Retina (tissue), 1 donor: ENCODE measurements around the gene SLIT3.
"Not testable (repeated sequence)": the region's sequence is repeated elsewhere in the genome, so short reads cannot be mapped to it uniquely, and the experiment has no call there.

Experiments used
- DNase-seq: peaks from one replicate; pipeline ENCODE4 v3.0.0-alpha.2; 2016

The SLIT3 gene

DNA sequence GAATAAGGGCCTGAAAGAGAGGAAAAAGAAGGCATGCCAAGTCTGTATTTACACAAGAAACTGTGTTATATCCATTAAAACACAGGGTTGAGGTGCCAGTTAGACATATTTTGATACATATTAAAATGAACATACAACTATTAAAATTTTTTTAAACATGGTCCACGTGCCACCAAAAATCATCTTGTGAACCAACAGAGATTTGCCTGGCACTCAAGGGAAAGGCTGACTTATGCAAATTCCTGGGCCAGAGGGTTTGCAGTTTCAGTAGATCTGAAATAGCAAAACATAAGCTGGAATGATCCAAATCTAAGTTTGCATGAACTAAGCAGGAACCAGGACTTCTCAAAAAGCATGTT lies 168.7 kb downstream of the SLIT3 start:
- no peak for DNase-seq

DNA sequence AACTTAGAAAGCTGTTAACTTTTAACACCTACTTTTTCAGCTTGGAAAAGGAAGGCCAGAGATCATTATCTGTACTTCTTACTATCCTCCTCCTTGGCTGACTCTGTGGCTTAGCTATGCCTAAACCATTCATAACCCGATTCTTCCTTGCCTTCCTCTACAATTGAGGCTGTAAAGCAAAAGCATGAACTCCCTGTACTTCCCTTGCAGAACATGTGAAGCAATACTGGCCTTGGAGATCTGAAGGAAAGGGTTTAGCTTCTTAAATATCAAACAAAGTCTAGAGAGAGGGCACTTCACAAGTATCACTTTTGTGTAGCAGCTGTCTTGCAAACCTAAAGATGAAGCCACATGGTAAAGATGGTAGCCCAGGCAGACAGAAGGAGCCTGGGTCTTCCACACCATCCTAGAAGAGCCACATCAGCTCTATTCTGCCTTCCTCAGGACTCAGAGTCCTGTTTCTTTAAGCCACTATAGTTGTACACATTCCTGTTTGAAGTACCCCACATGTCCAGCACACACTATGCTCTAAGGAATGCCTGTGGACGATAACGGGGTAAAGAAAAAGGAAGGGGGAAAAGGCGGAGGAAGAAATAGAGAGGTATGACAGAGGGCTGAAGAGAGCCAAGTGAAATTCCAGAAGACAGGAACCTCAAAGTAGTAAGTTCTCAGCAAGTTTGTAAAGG lies 169.2 kb downstream of the SLIT3 start:
- no peak for DNase-seq

DNA sequence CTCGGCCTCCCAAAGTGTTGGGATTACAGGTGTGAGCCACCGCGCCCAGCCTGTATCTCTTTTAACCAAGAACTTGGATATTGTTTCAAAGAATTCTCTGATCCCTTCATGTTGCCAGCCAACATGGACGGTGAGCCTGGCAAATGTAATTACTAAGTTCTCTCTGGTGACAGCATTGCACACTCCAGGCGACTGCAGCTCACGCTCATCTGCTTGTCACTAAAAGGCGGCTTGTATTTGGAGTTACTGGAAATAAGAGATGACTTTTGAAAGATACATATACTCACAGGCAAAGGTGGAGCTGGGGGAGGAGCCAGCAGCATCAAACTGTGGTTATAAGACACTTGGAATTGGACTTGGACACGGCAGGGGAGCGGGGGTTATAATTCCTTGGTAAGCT lies 172.3 kb downstream of the SLIT3 start:
- DNase-seq: no peak

DNA sequence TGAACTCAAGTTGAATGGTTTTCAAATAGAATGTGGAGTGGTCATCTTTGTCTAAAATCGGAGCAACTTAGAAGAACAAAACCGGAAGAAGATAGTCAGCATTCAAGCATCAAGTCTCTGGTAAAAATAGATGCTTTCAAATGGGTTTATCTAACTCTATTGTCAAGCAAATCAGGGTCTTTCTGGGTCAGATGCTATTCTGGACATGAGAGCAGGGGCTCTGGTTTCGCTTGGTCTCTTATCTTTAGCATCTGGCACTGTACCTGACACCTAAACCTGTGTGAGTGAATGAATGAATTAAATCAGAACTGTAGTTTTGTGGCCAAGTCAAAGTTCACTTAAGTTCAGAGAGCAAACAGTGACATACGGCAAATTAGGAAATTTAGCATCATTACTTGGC lies 173.5 kb downstream of the SLIT3 start:
- no peak for DNase-seq

DNA sequence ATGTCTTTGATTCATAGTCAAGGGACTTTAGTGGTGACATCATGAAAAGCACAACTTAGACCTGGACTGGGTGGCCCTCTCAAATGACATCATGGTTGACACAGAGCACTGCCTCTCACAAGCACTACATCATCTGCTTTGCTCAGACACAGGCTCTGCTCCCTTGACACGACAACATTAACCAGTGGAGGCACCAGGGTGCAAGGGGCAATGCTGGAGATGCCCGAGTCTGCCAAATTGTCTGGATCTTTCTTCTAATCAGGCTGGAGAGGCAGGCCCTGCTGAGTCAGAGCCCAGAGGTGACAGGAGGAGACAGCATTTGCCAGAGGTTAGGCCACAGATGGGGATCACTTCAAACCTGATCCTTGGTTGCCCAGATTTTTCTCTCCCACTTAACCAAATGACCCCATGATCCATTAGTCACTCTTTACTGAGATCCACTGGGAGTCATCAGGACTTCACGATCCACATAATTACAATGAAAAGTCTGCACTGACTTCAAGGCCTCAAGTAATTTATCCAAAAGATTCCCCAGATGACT lies 174.4 kb downstream of the SLIT3 start:
- DNase-seq: no peak

DNA sequence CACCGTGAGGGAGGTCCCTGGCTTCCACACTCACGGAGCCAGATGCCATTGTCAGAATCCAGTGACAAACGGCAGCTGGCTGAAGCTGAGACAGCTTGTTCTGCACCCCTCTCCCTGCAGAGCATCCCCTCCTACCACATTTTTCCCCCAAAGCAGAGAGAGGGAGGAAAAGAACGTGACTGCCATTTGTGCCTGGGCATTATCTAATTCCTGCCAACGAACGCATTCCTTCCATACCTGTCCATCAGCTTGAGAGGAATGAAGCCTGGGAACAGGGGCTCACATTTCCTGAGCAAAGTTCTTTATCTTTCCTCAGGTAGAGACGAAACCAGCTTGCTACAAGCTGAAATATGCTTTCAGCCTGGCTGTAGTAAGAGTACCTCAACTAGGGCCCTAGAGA lies 175.4 kb downstream of the SLIT3 start:
- DNase-seq: no peak

DNA sequence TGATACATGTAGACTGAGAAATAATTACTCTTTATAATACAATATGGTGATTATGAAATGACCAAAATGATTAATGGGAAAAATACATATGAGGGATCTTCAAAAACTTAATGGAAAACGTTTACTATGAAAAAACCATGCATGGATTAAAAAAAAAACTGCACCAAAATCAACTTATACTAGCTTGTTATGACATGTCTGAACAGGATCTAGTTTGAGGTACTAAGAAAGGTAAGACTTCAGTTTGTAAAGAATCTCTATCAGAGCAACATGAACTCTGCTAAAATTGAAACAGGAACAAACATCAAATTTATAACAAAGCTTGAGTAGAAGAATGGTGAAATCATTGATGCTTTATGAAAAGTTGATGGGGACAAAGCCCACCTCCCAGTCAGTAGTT lies 178.0 kb downstream of the SLIT3 start:
- DNase-seq: no peak

DNA sequence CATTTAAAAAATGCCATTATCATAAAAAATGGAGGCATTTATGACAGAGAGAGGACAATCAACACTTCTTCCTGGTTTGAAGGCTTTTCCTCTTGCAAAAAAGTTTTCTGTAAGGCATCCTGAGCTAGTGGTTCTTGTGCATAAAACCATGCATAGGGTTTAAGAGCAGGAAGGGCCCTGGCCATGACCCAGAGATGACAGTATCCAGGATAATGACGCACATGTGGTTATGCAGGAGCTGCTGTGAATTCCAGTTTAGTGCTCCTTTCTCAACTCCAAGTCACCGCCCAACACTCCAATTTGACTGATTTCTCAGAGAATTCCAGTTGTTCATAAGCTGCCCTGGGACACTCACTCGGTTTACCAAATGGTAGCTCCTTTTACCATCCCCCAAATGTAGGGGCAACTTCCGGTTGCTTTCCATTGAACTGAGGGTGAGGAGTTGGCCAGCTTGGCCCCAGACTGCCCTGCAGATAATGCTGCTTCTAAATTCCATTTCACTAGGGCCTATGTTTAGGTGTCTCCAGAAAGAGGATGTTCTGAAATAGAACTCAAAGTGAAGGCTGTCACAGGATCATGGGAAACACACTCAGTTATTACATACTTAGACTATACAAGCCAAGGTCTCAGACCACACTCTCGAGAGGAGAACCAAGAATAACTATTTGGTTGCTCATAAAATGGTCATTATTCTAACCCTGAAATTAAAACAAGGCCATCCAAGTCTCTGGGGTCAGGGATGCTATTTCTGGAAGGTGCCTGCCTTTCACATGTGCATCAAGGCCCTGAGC lies 179.1 kb downstream of the SLIT3 start:
- no peak for DNase-seq

DNA sequence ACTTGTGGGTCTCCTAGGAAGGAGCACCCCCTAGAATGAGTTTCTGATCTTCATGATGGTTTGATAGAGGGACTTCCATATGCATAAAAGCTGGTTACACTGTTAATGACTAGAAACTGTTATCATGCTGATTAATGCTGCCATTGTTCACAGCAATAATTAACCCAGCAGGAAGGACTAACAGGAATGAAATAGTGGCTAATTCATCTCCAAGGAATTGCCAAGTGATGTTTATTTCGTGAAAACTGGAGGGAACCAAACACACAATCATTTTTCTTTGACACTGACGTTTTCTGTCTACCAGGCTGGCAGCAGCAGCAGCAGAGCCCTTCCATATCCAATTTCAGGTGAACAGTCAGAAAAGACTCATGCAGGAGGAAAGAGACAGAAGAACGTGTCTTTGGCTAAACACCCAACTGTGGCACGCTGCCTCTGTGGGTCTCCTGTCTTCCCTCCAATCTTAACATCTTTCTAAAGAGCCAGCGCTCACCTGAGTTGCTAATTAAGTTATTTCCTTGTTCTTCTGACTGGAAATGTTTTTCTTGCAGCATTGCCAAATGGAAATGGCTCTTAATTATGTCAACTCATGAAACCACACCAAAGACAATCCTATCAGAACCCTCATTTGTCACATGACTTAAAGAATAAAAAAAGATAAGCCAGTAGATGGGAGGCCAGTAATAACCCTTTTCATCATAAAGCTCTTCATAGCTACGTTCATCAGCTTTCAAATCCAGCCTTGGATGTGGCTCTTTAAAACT lies 181.5 kb downstream of the SLIT3 start:
- DNase-seq: no peak

DNA sequence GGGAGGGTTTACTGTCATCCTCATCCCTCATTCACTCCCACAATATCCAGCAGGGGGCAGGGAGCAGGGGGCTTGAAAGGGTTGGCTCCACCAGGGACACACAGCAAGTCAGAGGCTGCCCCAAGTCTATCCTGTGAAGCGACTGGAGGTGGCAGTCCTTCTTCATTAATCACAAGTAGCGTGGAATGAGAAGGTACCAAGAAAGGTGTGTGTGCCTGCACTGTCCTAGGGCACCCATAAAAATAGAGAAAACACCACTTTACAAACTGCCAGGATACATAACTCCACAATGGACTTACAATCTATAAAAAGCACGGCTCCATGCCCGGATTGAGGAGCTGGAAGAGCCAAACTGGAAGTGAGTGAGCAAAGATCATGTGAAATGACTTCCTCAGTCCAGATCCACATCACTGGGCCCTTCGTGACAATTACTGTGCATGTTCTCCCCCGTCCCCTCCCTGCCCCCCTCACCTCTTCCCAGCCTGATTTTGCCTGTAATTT lies 183.9 kb downstream of the SLIT3 start:
- DNase-seq: no peak

DNA sequence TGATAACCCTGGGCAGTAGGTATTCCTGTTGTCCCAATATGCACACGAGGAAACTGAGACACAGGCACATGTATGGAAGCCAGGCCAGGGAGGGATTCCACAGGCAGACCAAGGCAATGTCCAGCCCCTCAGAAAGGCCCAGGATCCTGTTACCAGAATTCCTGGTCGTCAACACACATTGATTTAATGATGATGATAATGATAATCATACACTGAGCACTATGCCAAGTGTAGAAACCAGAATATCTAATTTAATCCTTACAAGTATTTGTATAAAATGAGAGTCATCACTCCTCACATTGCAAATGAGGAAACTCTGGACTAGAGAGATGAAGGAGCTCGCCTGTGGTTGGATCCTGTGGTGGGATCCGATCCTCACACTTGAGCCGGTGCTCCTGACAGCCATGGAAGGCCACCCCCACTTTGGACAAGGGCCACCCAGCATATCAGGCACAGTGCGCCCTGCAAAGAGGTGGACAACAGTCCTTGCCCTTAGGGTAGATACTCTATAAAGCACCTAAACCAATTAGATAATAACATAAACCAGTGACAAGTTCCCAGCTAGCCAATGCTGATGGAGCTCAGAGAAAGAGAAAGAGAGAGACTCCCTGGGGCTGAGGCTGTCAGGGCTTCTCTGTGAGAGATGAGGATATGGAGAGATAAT lies 185.3 kb downstream of the SLIT3 start:
- no peak for DNase-seq

DNA sequence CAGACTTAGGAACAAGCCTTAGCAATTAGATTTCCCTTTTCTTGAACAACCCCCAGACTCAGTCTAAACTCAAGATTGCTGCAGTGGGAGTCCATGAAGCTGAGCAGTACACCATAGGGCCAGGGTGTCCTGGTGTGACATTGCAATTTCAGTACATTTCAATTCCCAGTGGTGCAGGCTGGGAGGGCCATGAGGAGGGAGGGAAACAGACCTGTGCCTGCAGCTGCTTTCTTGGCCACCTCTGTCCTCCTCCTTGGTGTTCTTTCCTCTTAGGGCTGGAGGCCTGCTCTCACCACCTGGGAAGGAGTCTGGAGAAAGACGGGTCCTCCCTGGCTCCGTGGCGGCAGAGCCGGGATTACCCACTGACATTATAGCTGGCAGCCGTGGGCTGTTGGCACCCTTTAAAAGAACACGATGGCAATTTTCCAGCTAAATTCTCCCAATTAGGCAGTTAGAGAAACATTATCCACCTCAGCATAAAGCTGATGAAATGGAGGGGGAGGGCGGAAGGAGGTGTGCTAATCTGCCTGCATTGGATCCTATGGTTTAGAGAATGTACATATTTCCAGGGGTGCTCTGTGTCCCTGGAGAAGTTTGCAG lies 186.4 kb downstream of the SLIT3 start:
- no peak for DNase-seq

DNA sequence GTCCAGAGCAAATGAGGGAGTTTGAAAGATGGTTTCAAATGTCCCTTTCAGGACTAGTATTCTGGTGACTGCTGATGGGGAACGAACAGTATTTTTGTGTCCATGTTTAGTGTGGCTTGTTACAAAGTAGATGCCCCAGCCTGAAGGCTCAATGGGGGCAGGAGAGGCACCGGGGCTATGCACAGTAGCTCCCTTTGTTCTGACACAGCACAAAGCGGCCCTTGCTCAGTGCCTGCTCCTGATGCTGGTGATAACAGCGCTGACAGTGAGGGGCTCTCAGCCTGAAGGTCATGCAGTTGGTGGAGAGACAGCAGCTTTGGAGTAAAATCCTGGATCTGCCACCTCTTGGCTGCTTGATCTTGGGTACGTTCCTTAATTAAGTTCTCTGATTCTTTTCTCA lies 188.9 kb downstream of the SLIT3 start:
- DNase-seq: no peak

DNA sequence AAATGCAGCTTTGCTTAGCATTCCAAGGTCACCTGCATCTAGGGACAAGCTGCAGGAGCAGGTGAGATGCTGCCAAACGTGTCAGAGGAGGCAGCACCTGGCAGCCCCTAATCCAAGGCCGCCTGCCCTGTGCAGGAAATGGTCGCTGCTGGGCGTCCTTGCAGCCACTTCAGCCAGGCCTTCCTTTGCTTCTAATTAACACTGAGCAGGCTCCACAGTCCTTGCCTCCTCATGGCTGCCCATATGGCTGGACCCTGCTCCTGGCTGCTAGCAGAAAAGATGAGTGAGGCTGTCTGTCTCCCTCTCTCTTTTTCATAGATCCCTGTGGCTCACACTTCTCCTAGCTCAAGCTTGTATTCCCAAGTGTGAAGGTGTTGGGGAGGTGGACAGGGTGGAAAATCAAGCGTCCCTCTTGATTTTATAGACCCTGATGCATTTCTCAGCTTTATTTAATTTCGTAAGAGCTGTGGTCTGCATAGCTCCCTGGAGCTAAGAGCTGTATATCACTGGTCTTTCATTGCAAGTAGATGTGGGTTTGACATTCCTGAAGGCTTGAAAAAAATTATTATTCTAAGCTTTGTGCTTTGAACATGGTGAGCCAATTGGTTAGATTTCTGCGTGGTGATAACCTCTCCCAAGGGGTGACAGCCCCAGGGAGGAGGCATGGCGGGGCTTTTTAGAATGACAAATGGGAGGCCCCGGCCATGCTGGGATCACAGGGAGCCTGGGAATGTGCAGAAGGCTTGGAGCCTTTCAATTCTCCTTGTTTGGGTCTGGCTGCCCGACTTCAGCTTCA lies 193.8 kb downstream of the SLIT3 start:
- DNase-seq: no peak

DNA sequence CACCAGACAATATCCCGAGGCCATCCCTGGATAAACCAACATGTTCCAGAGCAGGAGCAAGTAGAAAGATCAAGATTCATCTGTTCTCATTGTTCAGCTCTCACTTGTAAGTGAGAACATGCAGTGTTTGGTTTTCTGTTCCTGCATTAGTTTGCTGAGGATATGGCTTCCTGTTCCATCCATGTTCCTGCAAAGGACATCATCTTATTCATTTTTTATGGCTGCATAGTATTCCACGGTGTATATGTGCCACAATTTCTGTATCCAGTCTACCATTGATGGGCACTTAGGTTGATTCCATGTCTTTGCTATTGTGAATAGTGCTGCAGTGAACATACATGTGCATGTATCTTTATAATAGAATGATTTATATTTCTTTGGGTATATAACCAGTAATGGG lies 195.4 kb downstream of the SLIT3 start:
- DNase-seq: not testable (repeated sequence)

DNA sequence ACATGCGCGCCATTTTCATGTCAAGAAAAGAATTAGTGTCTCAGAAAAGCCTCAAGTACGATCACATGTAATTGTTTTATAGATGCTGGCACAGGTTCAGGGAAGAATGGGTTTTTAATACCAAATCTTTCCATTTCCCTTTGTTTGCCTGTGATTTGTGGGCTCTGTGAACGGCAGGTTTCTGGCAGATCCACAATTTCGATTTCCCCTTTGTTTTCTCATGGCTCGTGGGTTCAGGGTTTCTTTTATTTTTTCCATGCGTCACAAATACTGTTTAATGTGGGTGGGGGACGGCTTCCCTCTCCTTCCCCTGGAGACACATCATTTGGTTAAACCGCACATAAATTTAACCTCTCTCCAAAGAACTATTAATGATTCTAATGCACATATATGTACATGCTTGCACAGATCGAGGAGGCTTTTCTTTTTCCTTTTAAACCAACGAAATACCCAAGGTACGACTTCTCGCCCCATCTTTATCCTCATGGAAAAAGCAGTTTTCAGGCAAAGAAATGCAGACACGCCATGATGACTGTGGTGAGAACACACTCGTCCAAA lies 195.9 kb downstream of the SLIT3 start:
- no peak for DNase-seq

DNA sequence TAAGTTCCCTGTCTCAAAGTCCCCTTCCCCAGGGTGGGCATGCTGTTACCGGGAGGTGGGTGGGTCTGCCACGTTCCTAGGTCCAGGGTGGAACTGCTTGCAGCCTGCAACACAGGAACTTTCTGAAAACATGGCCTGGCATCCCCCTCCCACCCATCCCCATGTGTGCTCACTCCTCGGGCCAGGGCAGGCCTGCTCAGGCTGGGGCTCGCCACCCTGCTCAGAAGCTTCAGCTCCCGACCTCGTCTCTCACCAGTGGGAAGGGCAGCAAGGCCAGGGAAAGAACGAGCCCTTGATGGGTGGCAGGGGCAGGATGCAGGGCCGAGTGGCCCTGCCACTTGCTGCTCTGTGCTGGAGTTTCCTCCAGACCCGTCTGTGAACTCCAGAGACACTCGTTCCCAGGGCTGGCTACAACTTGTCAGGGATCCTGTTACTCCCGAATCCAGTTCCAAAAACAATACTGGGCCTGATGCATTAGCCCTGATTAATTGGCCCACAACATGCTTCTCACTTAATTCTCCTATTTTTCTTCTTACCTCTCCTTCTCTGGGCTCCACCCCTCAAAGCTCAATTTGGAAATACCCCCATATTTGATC lies 197.3 kb downstream of the SLIT3 start:
- no peak for DNase-seq

DNA sequence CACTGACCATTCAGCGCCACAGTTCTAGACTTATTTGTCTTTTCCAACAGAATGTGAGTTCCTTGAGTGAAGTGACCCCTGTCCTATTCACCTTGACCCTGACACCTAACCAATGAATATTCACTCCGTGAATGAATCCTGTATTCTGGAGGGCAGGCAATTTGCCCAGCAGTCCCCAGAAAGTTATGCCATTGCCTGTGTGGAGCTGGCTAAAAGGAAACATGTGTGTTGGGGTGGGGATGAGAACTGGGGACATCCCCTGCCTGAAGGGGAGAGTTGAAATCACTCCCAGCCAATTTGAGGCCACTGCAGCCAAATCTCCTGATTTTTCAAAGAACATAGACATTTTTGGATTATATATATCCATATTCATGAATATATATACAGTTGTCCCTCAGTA lies 199.0 kb downstream of the SLIT3 start:
- no peak for DNase-seq

DNA sequence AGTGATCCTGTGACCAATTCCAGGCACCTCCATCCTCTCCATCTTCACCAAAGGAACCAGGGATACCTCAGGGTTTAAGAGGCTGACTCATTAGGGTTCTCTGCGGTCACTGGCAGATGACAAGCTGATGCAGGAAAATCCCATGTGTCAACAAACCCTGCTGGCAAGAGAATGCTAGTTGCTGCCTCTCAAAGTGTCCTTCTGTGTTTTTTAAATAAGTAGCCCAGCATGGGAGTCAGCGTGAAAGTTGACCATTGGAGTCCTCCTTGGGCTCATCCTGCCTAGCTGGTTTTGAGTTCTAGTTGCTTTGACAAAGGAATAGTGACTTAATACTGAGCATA lies 200.2 kb downstream of the SLIT3 start:
- no peak for DNase-seq

DNA sequence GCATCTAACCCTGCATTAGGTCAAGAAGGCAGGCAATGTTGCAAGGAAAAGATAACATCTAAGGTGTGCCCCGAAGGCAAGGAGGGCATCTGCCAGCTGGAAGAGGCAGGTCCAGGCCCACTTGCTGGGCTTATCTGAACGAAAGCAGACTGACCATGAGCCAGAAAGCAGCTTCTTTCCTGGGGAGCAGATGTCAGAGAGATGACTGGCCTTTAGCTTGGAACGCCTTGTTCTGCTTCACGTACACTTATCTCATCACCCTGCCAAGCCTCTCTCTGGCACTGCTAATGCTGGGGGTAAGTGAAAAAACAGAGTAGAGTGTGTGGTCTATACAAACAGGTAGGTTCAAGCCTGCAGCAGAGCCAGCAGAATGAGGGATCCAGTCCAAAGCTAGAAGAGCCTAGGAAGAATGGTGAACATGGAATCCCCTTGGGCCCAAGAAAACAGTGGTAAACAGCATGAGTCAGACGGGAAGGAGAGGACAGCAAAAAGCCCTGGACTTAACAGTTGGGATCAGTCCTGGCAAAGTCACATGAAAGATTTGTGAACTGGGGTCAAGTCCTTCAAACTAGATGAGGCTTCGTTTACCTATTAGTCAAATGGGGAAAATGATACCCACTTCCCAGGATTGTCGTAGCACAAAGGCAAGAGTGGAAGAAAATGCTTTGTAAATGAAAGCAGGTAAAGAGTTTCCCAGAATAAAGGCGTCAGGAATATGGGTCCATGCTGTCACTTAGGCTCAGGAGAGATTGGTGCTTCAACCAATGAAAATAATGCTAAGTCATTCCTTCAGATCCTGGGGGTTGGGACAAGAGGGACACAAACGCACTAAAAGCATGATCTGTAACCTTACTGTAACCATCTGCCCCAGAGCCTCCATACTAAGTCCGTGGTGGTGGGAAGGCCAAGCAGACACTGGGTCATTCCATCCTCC lies 200.9 kb downstream of the SLIT3 start:
- no peak for DNase-seq
